KMS-11 (cell line): ENCODE data around the gene STK38.

Experiments
- H2AFZ ChIP-seq: fragments of 200-600 bp; sonication (generic); 2 replicates; pipeline ENCODE4 v1.6.1; 2016; ENCODE audit warnings: antibody characterized with exemption, mixed run types, low read depth
- H3K27ac ChIP-seq: fragments of 200-600 bp; sonication (generic); 2 replicates; pipeline ENCODE4 v1.6.1; 2016; ENCODE audit warnings: mild to moderate bottlenecking, mixed run types
- H3K27me3 ChIP-seq: fragments of 200-600 bp; sonication (generic); 2 replicates; pipeline ENCODE4 v1.6.1; 2017; ENCODE audit warnings: mild to moderate bottlenecking, low read depth, mixed run types, moderate library complexity; ENCODE audit not compliant: insufficient read depth
- H3K36me3 ChIP-seq: fragments of 200-600 bp; sonication (generic); 2 replicates; pipeline ENCODE4 v1.6.1; 2017; ENCODE audit warnings: mild to moderate bottlenecking, mixed run types; ENCODE audit not compliant: insufficient read depth
- H3K4me1 ChIP-seq: fragments of 200-600 bp; sonication (generic); 2 replicates; pipeline ENCODE4 v1.6.1; 2016; ENCODE audit warnings: mild to moderate bottlenecking, low read depth, mixed run types; ENCODE audit not compliant: poor library complexity, severe bottlenecking
- H3K4me2 ChIP-seq: fragments of 200-600 bp; sonication (generic); 2 replicates; pipeline ENCODE4 v1.7.0; 2016; ENCODE audit warnings: mild to moderate bottlenecking, mixed run types
- H3K4me3 ChIP-seq: fragments of 200-600 bp; sonication (generic); IDR thresholded peaks from 2 replicates; pipeline ENCODE4 v1.6.1; 2017; ENCODE audit warnings: low read depth, low read length, mixed read lengths; ENCODE audit not compliant: insufficient read depth
- H3K79me2 ChIP-seq: fragments of 200-600 bp; sonication (generic); 2 replicates; pipeline ENCODE4 v1.6.1; 2016; ENCODE audit warnings: low read depth, mixed run types; ENCODE audit not compliant: insufficient read depth
- H3K9ac ChIP-seq: fragments of 200-600 bp; sonication (generic); 2 replicates; pipeline ENCODE4 v1.6.1; 2016; ENCODE audit warnings: mild to moderate bottlenecking, mixed run types
- H4K20me1 ChIP-seq: fragments of 200-600 bp; sonication (generic); 2 replicates; pipeline ENCODE4 v1.6.1; 2016; ENCODE audit warnings: mild to moderate bottlenecking, mixed run types; ENCODE audit not compliant: insufficient read depth
- CTCF ChIP-seq: fragments of 200-600 bp; sonication (generic); conservative IDR thresholded peaks from 2 replicates; pipeline ENCODE4 v1.6.1; 2017; ENCODE audit warnings: low read depth, mild to moderate bottlenecking, antibody characterized with exemption, low read length, moderate library complexity, mixed read lengths

STK38 gene

GRCh38 chr6:36560822-36561221 is 13.5 kb upstream of the STK38 start:
- H2AFZ ChIP-seq: no peak overlapping the region
- H4K20me1 ChIP-seq: no peaks in the 10 kb centered on the region
- no peaks in the 10 kb centered on the region for H3K36me3 ChIP-seq
- H3K9ac ChIP-seq: no peak overlapping the region
- no peak for TF ChIP-seq CTCF
- H3K27me3 ChIP-seq: no peaks in the 10 kb centered on the region
- no peaks in the 10 kb centered on the region for H3K79me2 ChIP-seq
- H3K4me2 ChIP-seq: no peak overlapping the region
- H3K4me1 ChIP-seq: no peaks in the 10 kb centered on the region
- no peak overlapping the region for H3K27ac ChIP-seq
- H3K4me3 ChIP-seq: no peak overlapping the region

- Histone ChIP-seq H2AFZ (no peak overlapping the region), H3K27ac (no peak overlapping the region)
- no peak for TF ChIP-seq CTCF
Observed at GRCh38 chr6:36559011-36559793, 11.9 kb upstream of the STK38 start.

GRCh38 chr6:36556281-36556680 is 9.0 kb upstream of the STK38 start:
- Histone ChIP-seq H3K9ac (no peak overlapping the region), H3K4me3 (no peak overlapping the region), H3K4me1 (peaks cover 12% of the 10 kb centered on the region), H3K36me3 (no peaks in the 10 kb centered on the region), H3K27me3 (no peaks in the 10 kb centered on the region), H4K20me1 (no peaks in the 10 kb centered on the region), H3K4me2 (no peak overlapping the region), H2AFZ (no peak overlapping the region), H3K79me2 (no peaks in the 10 kb centered on the region), H3K27ac (no peak overlapping the region)
- no peak for TF ChIP-seq CTCF

More at GRCh38 chr6:36559011-36559793, 11.9 kb upstream of the STK38 start:
- H3K4me2 ChIP-seq: no peak overlapping the region
- H4K20me1 ChIP-seq: no peaks in the 10 kb centered on the region
- no peaks in the 10 kb centered on the region for H3K27me3 ChIP-seq
- no peaks in the 10 kb centered on the region for H3K79me2 ChIP-seq
- H3K9ac ChIP-seq: no peak overlapping the region
- H3K36me3 ChIP-seq: no peaks in the 10 kb centered on the region
- H3K4me1 ChIP-seq: no peaks in the 10 kb centered on the region
- no peak overlapping the region for H3K4me3 ChIP-seq

- Histone ChIP-seq H4K20me1 (no peaks in the 10 kb centered on the region), H2AFZ (no peak overlapping the region), H3K4me3 (no peak overlapping the region), H3K9ac (no peak overlapping the region), H3K4me1 (peaks cover 12% of the 10 kb centered on the region), H3K27ac (no peak overlapping the region), H3K4me2 (no peak overlapping the region), H3K27me3 (no peaks in the 10 kb centered on the region), H3K36me3 (no peaks in the 10 kb centered on the region), H3K79me2 (no peaks in the 10 kb centered on the region)
- no peak for TF ChIP-seq CTCF
Observed at GRCh38 chr6:36555750-36556252, 8.5 kb upstream of the STK38 start.
